Measurements from ENCODE around the gene CMTM3. TPM values are rescaled to one million over a fixed set of nuclear protein-coding genes. Genes with fewer than 3 reads are reported as not detected.
"Not testable (repeated sequence)": the region's sequence is repeated elsewhere in the genome, so short reads cannot be mapped to it uniquely, and the experiment has no call there.

CMTM3 gene
- total and polyA plus RNA-seq, 12 donors, result 6.6 to 19.9 (median 7.9) TPM

DNA sequence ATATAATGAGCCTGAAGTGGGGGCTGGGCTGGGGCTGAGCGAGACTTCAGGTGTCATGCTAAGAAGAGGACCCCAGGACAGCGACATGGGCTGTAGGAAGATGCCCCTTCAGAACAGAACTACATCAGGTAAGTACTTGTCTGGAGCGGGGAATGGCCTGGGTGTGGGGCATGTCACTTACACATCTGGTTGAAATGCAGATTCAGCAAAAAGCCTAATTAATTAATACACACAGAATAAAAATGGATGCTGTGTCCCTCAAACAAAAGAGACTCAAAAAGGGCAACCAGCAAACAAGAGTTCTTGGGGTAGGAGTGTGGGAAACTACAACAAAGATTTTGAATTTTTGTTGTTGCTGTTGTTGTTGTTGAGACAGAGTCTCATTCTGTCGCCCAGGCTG, 13.5 kb upstream of the CMTM3 start:
- intact Hi-C loops (cut with DNase I), result loop anchor here in 1 of 10 donors (5.0 kb wide), 1 partner anchor 189 kb away; no protein-coding TSS in a partner anchor
- Histone ChIP-seq H3K4me3 (no peak overlapping the region), H3K4me1 (peaks cover 0 to 39% (median 16%) of the 10 kb centered on the region in 9 donors), H3K27ac (no peak overlapping the region), H3K36me3 (no peaks in the 10 kb centered on the region), H3K27me3 (no peaks in the 10 kb centered on the region), H3K9me3 (peaks cover 0 to 3% (median 0%) of the 10 kb centered on the region in 11 donors)
- no peak for TF ChIP-seq CTCF (IDR thresholded peaks at IDR 0.05)
- ATAC-seq (no peak), DNase-seq (no peak)
- WGBS, 2 donors, result 90 to 96% methylated on average over 4 of the region's 4 CpGs

DNA sequence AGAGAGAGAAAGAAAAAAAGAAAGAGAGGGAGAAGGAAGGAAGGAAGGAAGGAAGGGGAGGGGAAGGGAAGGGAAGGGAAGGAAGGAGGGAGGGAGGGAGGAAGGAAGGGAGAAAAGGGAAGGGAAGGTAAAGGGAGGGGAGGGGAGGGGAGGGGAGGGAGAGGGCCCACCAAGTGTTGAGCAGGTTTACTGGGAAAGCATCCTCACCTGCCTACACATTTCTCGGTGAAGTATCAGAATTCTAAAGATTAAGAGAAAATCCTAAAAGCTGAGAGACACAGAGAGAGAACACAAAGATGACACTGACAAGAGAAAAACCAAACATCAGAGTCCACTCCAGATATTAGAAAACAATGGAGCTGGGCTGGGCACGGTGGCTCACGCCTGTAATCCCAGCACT, 12.3 kb upstream of the CMTM3 start:
- Histone ChIP-seq H3K27me3 (no peaks in the 10 kb centered on the region), H3K36me3 (no peaks in the 10 kb centered on the region), H3K9me3 (peaks cover 0 to 3% (median 0%) of the 10 kb centered on the region in 11 donors), H3K4me3 (no peak overlapping the region), H3K4me1 (peaks cover 0 to 27% (median 6%) of the 10 kb centered on the region in 9 donors), H3K27ac (no peak overlapping the region)
- TF ChIP-seq CTCF (IDR thresholded peaks at IDR 0.05), result no peak
- no peak for DNase-seq
- 87 to 90% methylated on average over 3 of the region's 3 CpGs for WGBS, 2 donors
- no peak for ATAC-seq
- intact Hi-C loops (cut with DNase I), result loop anchor here in 1 of 10 donors (5.0 kb wide), 1 partner anchor 190 kb away; no protein-coding TSS in a partner anchor

- H3K36me3 ChIP-seq, result no peaks in the 10 kb centered on the region
- DNase-seq (no peak), ATAC-seq (no peak)
- no peak overlapping the region for H3K4me3 ChIP-seq
- no peaks in the 10 kb centered on the region for H3K27me3 ChIP-seq
- peaks cover 0 to 21% (median 0%) of the 10 kb centered on the region in 9 donors for H3K4me1 ChIP-seq
- TF ChIP-seq CTCF (IDR thresholded peaks at IDR 0.05), result no peak
- intact Hi-C loops (cut with DNase I), result loop anchor here in 1 of 10 donors (5.0 kb wide), 1 partner anchor 191 kb away; no protein-coding TSS in a partner anchor
- 98 to 99% methylated on average over 3 of the region's 3 CpGs for WGBS, 2 donors
- peaks cover 0 to 3% (median 0%) of the 10 kb centered on the region in 11 donors for H3K9me3 ChIP-seq
- H3K27ac ChIP-seq, result no peak overlapping the region
Observed at GRCh38 chr16:66592814-66593213, 11.7 kb upstream of the CMTM3 start.

GRCh38 chr16:66594739-66595138, 9.8 kb upstream of the CMTM3 start:
- WGBS, 2 donors, result 59 to 67% methylated on average over 7 of the region's 7 CpGs
- no peak for ATAC-seq
- peaks cover 0 to 9% (median 0%) of the 10 kb centered on the region in 9 donors for H3K4me1 ChIP-seq
- H3K4me3 ChIP-seq, result no peak overlapping the region
- DNase-seq, result no peak
- no peaks in the 10 kb centered on the region for H3K27me3 ChIP-seq
- intact Hi-C loops (cut with DNase I), result loop anchor here in 1 of 10 donors (5.0 kb wide), 1 partner anchor 192 kb away; no protein-coding TSS in a partner anchor
- H3K9me3 ChIP-seq, result peaks cover 0 to 3% (median 0%) of the 10 kb centered on the region in 11 donors
- H3K27ac ChIP-seq, result no peak overlapping the region
- no peak for TF ChIP-seq CTCF (IDR thresholded peaks at IDR 0.05)
- H3K36me3 ChIP-seq, result no peaks in the 10 kb centered on the region

- H3K9me3 ChIP-seq; H3K27ac ChIP-seq; intact Hi-C loops (cut with DNase I); ATAC-seq; H3K4me1 ChIP-seq; DNase-seq; H3K36me3 ChIP-seq; H3K27me3 ChIP-seq; H3K4me3 ChIP-seq: not testable (repeated sequence)
- WGBS, 2 donors, result 97 to 99% methylated on average over 4 of the region's 4 CpGs
Observed at GRCh38 chr16:66596559-66596958, 7.9 kb upstream of the CMTM3 start.
